ENCODE measurements around the gene CENPM. TPM values are rescaled to one million over a fixed set of nuclear protein-coding genes. Genes with fewer than 3 reads are reported as not detected.

Gene CENPM
- polyA plus RNA-seq, 1 of the 3 experiments (the other 2 are of a cell fraction): 15.6 TPM

GRCh38 chr22:41902932-41903421, 44.0 kb downstream of the CENPM start:
- POLR2A ChIA-PET: no interaction called here
- peaks cover 0 to 2% of the 10 kb centered on the region in 2 experiments for H3K36me3 ChIP-seq (replicated peaks in 1 of 2; ENCODE audit: control insufficient read depth in 1 of 2, insufficient read depth in 2 of 2, low read length in 1 of 2)
- WGBS (ENCODE audit: low lambda C conversion rate): 60% methylated on average over 1 of the region's 15 CpGs
- CTCF ChIA-PET: interaction anchor here (1.6 kb wide), 2 partner anchors 9 to 38 kb away, joined by 3 to 5 read pairs; no protein-coding TSS in a partner anchor
- no peaks in the 10 kb centered on the region for H3K27me3 ChIP-seq (ENCODE audit: insufficient read depth)
- H3K79me2 ChIP-seq (ENCODE audit: insufficient read depth): no peaks in the 10 kb centered on the region
- H3F3A ChIP-seq (replicated peaks; ENCODE audit: insufficient read depth): no peaks in the 10 kb centered on the region
- TF ChIP-seq TCF12 (IDR thresholded peaks at IDR 0.05) (no peak), EZH2phosphoT487 (IDR thresholded peaks at IDR 0.05; ENCODE audit: borderline replicate concordance, low read depth) (no peak), POLR2AphosphoS5 (IDR thresholded peaks at IDR 0.05; ENCODE audit: low read depth, low read length) (no peak), ZBTB33 (IDR thresholded peaks at IDR 0.05; ENCODE audit: borderline replicate concordance, low read depth) (no peak), TEAD4 (IDR thresholded peaks at IDR 0.05; ENCODE audit: borderline replicate concordance, insufficient read depth) (no peak), TAF1 (IDR thresholded peaks at IDR 0.05; ENCODE audit: borderline replicate concordance, low read depth, low read length) (no peak), MEF2A (IDR thresholded peaks at IDR 0.05; ENCODE audit: borderline replicate concordance, low read depth) (no peak), NFIC (IDR thresholded peaks at IDR 0.05; ENCODE audit: borderline replicate concordance) (no peak), MXI1 (IDR thresholded peaks at IDR 0.05; ENCODE audit: low read depth, low read length) (no peak), RCOR1 (IDR thresholded peaks at IDR 0.05; ENCODE audit: low read length) (no peak)
- TF ChIP-seq, protein P1, sequence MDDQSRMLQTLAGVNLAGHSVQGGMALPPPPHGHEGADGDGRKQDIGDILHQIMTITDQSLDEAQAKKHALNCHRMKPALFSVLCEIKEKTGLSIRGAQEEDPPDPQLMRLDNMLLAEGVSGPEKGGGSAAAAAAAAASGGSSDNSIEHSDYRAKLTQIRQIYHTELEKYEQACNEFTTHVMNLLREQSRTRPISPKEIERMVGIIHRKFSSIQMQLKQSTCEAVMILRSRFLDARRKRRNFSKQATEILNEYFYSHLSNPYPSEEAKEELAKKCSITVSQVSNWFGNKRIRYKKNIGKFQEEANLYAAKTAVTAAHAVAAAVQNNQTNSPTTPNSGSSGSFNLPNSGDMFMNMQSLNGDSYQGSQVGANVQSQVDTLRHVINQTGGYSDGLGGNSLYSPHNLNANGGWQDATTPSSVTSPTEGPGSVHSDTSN (IDR thresholded peaks at IDR 0.05): no peak
- TF ChIP-seq, protein P2, sequence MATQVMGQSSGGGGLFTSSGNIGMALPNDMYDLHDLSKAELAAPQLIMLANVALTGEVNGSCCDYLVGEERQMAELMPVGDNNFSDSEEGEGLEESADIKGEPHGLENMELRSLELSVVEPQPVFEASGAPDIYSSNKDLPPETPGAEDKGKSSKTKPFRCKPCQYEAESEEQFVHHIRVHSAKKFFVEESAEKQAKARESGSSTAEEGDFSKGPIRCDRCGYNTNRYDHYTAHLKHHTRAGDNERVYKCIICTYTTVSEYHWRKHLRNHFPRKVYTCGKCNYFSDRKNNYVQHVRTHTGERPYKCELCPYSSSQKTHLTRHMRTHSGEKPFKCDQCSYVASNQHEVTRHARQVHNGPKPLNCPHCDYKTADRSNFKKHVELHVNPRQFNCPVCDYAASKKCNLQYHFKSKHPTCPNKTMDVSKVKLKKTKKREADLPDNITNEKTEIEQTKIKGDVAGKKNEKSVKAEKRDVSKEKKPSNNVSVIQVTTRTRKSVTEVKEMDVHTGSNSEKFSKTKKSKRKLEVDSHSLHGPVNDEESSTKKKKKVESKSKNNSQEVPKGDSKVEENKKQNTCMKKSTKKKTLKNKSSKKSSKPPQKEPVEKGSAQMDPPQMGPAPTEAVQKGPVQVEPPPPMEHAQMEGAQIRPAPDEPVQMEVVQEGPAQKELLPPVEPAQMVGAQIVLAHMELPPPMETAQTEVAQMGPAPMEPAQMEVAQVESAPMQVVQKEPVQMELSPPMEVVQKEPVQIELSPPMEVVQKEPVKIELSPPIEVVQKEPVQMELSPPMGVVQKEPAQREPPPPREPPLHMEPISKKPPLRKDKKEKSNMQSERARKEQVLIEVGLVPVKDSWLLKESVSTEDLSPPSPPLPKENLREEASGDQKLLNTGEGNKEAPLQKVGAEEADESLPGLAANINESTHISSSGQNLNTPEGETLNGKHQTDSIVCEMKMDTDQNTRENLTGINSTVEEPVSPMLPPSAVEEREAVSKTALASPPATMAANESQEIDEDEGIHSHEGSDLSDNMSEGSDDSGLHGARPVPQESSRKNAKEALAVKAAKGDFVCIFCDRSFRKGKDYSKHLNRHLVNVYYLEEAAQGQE (IDR thresholded peaks at IDR 0.05; ENCODE audit: low read depth, low read length): no peak
- TF ChIP-seq, protein P3, sequence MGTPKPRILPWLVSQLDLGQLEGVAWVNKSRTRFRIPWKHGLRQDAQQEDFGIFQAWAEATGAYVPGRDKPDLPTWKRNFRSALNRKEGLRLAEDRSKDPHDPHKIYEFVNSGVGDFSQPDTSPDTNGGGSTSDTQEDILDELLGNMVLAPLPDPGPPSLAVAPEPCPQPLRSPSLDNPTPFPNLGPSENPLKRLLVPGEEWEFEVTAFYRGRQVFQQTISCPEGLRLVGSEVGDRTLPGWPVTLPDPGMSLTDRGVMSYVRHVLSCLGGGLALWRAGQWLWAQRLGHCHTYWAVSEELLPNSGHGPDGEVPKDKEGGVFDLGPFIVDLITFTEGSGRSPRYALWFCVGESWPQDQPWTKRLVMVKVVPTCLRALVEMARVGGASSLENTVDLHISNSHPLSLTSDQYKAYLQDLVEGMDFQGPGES (IDR thresholded peaks at IDR 0.05; ENCODE audit: low read depth, low read length): no peak
- no peaks in the 10 kb centered on the region for H3K9me2 ChIP-seq
- no peaks in the 10 kb centered on the region for H3K9me3 ChIP-seq
- no peak for DNase-seq
- no peaks in the 10 kb centered on the region for H4K20me1 ChIP-seq (ENCODE audit: insufficient read depth)
- no peak overlapping the region for H2AFZ ChIP-seq (ENCODE audit: low read depth)
- H3K4me2 ChIP-seq: no peak overlapping the region
- no peaks in the 10 kb centered on the region for H3K4me1 ChIP-seq (ENCODE audit: control insufficient read depth in 1 of 2, insufficient read depth in 2 of 2, low read depth in 1 of 2, low read length in 1 of 2)
- no peak overlapping the region for H3K4me3 ChIP-seq (ENCODE audit: low read depth in 2 of 2, low read length in 1 of 2)
- H3K27ac ChIP-seq (ENCODE audit: low read depth in 2 of 2, low read length in 1 of 2): no peak overlapping the region
- no peak overlapping the region for H3K9ac ChIP-seq
